Endothelial cell of umbilical vein (primary cell): ENCODE measurements around the gene GREB1. TPM values are rescaled to one million over a fixed set of nuclear protein-coding genes. Genes with fewer than 3 reads are reported as not detected.

Experiments used
- BruUV-seq: library from RNA; stranded (reverse); fragments of 400-500 nt; replicated peaks from 2 replicates; lab custom pipeline; 2021; lab: Mats Ljungman, UMichigan
- CTCF ChIA-PET: fragments of 300-600, 350-600 bp; sonication (Branson Sonifier 250); formaldehyde crosslinking; loops from one replicate; lab custom pipeline; 2021; ENCODE audit warnings: antibody characterized with exemption, inconsistent platforms; lab: Charles Lee
- POLR2A ChIA-PET: fragments of 300-600, 350-600 bp; sonication (Branson Sonifier 250); formaldehyde crosslinking; loops from one replicate; lab custom pipeline; 2021; ENCODE audit warnings: antibody characterized with exemption, inconsistent platforms; lab: Charles Lee
- DNase-seq: peaks from one replicate; pipeline ENCODE4 v3.0.0-alpha.2; 2011; ENCODE audit warnings: low read depth, low spot score
- FAIRE-seq: peaks from 2 replicates; lab custom pipeline; 2011; peaks lifted over from hg19 to GRCh38; lab: Jason Lieb, UNC
- H2AFZ ChIP-seq: 2 replicates; pipeline ENCODE4 v1.6.0; 2012; ENCODE audit warnings: low read depth, low read length, control low read depth, inconsistent platforms
- H3K27ac ChIP-seq: 2 replicates; pipeline ENCODE4 v1.5.1; 2011; ENCODE audit warnings: low read depth, mild to moderate bottlenecking, control low read depth, low read length, moderate library complexity; ENCODE audit not compliant: insufficient read depth
- H3K27me3 ChIP-seq, 2 experiments: 2 replicates each; pipeline versions ENCODE4 v1.6.0 to v1.6.1; 2011; ENCODE audit warnings: low read length in 2 of 2, mixed read lengths in 1 of 2; ENCODE audit not compliant: control insufficient read depth in 2 of 2, insufficient read depth in 2 of 2
- H3K36me3 ChIP-seq, 2 experiments: 2 replicates in 1 of 2; 3 replicates in 1 of 2; pipeline ENCODE4 v1.5.1; 2011; ENCODE audit warnings: low read length in 2 of 2, mild to moderate bottlenecking in 1 of 2, moderate library complexity in 1 of 2; ENCODE audit not compliant: control insufficient read depth in 2 of 2, insufficient read depth in 2 of 2; ENCODE audit errors: extremely low read depth in 1 of 2
- H3K4me1 ChIP-seq: 3 replicates; pipeline ENCODE4 v1.5.1; 2011; ENCODE audit warnings: mild to moderate bottlenecking, low read length; ENCODE audit not compliant: control insufficient read depth, insufficient read depth; ENCODE audit errors: extremely low read depth
- H3K4me2 ChIP-seq: 2 replicates; pipeline ENCODE4 v1.6.1; 2011; ENCODE audit warnings: low read length, control low read depth, mixed read lengths; ENCODE audit not compliant: insufficient read depth
- H3K4me3 ChIP-seq, 3 experiments: fragments of 200-600 bp in 1 of 3; sonication (generic), shearing (Covaris generic) in 1 of 3; replicated peaks in 1 of 3; 2 replicates each; pipeline ENCODE4 v1.5.1; 2011 to 2016; ENCODE audit warnings: control low read depth in 3 of 3, low read length in 3 of 3, mild to moderate bottlenecking in 2 of 3, inconsistent platforms in 1 of 3, low read depth in 1 of 3, moderate library complexity in 1 of 3; ENCODE audit not compliant: insufficient read depth in 1 of 3
- H3K79me2 ChIP-seq: 2 replicates; pipeline ENCODE4 v1.6.0; 2012; ENCODE audit warnings: low read length, inconsistent platforms; ENCODE audit not compliant: control insufficient read depth, insufficient read depth
- H3K9ac ChIP-seq: replicated peaks from 2 replicates; pipeline ENCODE3; 2011; ENCODE audit warnings: low read length, control low read depth; ENCODE audit not compliant: insufficient read depth; ENCODE audit errors: extremely low read depth
- H3K9me1 ChIP-seq: replicated peaks from 3 replicates; pipeline ENCODE4 v1.6.0; 2011; ENCODE audit warnings: mild to moderate bottlenecking, low read length; ENCODE audit not compliant: control insufficient read depth, insufficient read depth; ENCODE audit errors: extremely low read depth
- H3K9me3 ChIP-seq: replicated peaks from 2 replicates; pipeline ENCODE4 v1.5.1; 2012; ENCODE audit warnings: low read length, inconsistent platforms; ENCODE audit not compliant: control insufficient read depth, insufficient read depth
- H4K20me1 ChIP-seq: replicated peaks from 2 replicates; pipeline ENCODE3; 2011; ENCODE audit warnings: mild to moderate bottlenecking, low read length; ENCODE audit not compliant: control insufficient read depth, insufficient read depth; ENCODE audit errors: extremely low read depth
- EZH2 ChIP-seq: IDR thresholded peaks from 2 replicates; pipeline ENCODE4 v1.6.1; 2012; ENCODE audit warnings: borderline replicate concordance, low read depth, mild to moderate bottlenecking, moderate library complexity, low read length, inconsistent platforms; ENCODE audit not compliant: severe bottlenecking
- FOS ChIP-seq: IDR thresholded peaks from 2 replicates; pipeline ENCODE4 v1.6.1; 2011; ENCODE audit warnings: mild to moderate bottlenecking, low read length, moderate library complexity, borderline replicate concordance; ENCODE audit not compliant: insufficient read depth
- GATA2 ChIP-seq: IDR thresholded peaks from 2 replicates; pipeline ENCODE4 v1.7.0; 2011; ENCODE audit warnings: low read depth, mild to moderate bottlenecking, moderate library complexity, mixed read lengths, low read length; ENCODE audit not compliant: insufficient read length, insufficient read depth
- JUN ChIP-seq: IDR thresholded peaks from 2 replicates; pipeline ENCODE4 v1.6.1; 2011; ENCODE audit warnings: borderline replicate concordance, low read depth; ENCODE audit not compliant: insufficient read length, insufficient read depth
- MYC ChIP-seq: IDR thresholded peaks from one replicate; pipeline ENCODE4 v1.6.1; 2011; ENCODE audit warnings: mild to moderate bottlenecking, low read depth, low read length
- POLR2A ChIP-seq: IDR thresholded peaks from 2 replicates; pipeline ENCODE4 v1.6.1; 2012; ENCODE audit warnings: low read depth, mild to moderate bottlenecking, control low read depth, low read length
- POLR2AphosphoS5 ChIP-seq: IDR thresholded peaks from 2 replicates; pipeline ENCODE4 v1.6.1; 2012; ENCODE audit warnings: low read depth, mild to moderate bottlenecking, control low read depth, low read length, moderate library complexity; ENCODE audit not compliant: insufficient read depth
- dilution Hi-C: fragments of 300-500 bp; cut with MboI; formaldehyde crosslinking; loops from one replicate; pipeline ENCODE4 v1.15.0; 2019; ENCODE audit warnings: low sequenced_read_pairs; ENCODE audit not compliant: extremely low pct_ligation_motif_present
- intact Hi-C: fragments of 100-400 bp; cut with micrococcal nuclease; formaldehyde crosslinking; loops from one replicate; pipeline ENCODE4 v1.10.0; 2022
- polyA plus RNA-seq, 4 experiments: library from polyadenylated mRNA; depleted of rRNA in 3 of 4; stranded (reverse) in 3 of 4; unstranded in 1 of 4; fragments of >200 nt; gene quantifications; 2 replicates each; pipeline versions ENCODE4 v1.2.1 to v1.2.3, GENCODE V29; 2011 to 2012; ENCODE audit warnings: missing spikeins in 1 of 4
- total RNA-seq: library from RNA; stranded (reverse); gene quantifications from 2 replicates; pipeline ENCODE4 v1.2.3, GENCODE V29; 2021
- TF ChIP-seq, protein P1 (sequence below), 2 donors: IDR thresholded peaks; 1 replicate in 1 of 2; 2 replicates in 1 of 2; pipeline ENCODE4 v1.5.1; 2011; ENCODE audit warnings: low read length in 2 of 2, mild to moderate bottlenecking in 2 of 2, moderate library complexity in 2 of 2, control low read depth in 1 of 2, inconsistent platforms in 1 of 2, low read depth in 1 of 2; ENCODE audit not compliant: insufficient read depth in 1 of 2; ENCODE audit errors: extremely low read depth in 1 of 2
- TF ChIP-seq, protein P2 (sequence below): IDR thresholded peaks from 2 replicates; pipeline ENCODE4 v1.6.1; 2011; ENCODE audit not compliant: insufficient read depth, insufficient read length

Gene GREB1
- total and polyA plus RNA-seq, 2 donors (not counting 3 experiments of a cell fraction or from before 2014, with no cell fraction given) = 0.17 to 0.58 TPM

DNA sequence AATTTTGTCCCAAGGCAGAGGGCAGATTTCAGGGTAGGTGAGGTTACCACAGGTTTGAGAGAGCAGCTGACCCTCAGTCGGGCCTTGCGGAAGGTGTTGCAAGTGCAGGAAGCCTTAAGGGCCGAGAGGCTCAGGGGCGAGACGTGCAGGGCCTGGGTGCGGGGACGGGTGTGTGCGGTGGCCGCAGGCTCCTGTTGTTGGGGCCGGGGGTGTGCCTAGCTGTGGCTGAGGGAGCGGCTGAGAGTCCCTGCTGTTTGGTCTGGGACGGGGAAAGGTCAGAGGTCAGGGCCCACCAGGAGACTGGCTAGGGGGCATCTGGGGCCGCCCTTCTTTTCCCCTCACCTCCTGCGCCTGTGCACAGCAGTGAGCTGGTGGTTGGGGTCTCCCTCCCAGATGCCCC is 83.7 kb downstream of the GREB1 start:
- Histone ChIP-seq H3K4me3 (no peak overlapping the region), H3K4me2 (no peak overlapping the region), H3K9me1 (no peaks in the 10 kb centered on the region), H3K9me3 (no peaks in the 10 kb centered on the region), H3K27me3 (no peaks in the 10 kb centered on the region), H3K36me3 (no peaks in the 10 kb centered on the region), H4K20me1 (no peaks in the 10 kb centered on the region), H3K4me1 (no peaks in the 10 kb centered on the region), H3K79me2 (no peaks in the 10 kb centered on the region), H3K9ac (no peak overlapping the region), H3K27ac (no peak overlapping the region), H2AFZ (no peak overlapping the region)
- DNase-seq (no peak), FAIRE-seq (no peak)
- intact Hi-C loops = no loop called here
- TF ChIP-seq MYC (no peak), POLR2AphosphoS5 (no peak), FOS (no peak), GATA2 (no peak), EZH2 (no peak), POLR2A (no peak), JUN (no peak)
- TF ChIP-seq, protein P1, sequence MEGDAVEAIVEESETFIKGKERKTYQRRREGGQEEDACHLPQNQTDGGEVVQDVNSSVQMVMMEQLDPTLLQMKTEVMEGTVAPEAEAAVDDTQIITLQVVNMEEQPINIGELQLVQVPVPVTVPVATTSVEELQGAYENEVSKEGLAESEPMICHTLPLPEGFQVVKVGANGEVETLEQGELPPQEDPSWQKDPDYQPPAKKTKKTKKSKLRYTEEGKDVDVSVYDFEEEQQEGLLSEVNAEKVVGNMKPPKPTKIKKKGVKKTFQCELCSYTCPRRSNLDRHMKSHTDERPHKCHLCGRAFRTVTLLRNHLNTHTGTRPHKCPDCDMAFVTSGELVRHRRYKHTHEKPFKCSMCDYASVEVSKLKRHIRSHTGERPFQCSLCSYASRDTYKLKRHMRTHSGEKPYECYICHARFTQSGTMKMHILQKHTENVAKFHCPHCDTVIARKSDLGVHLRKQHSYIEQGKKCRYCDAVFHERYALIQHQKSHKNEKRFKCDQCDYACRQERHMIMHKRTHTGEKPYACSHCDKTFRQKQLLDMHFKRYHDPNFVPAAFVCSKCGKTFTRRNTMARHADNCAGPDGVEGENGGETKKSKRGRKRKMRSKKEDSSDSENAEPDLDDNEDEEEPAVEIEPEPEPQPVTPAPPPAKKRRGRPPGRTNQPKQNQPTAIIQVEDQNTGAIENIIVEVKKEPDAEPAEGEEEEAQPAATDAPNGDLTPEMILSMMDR (IDR thresholded peaks at IDR 0.05; ENCODE audit: extremely low read depth in 1 of 2, insufficient read depth in 1 of 2, low read depth in 1 of 2, low read length in 2 of 2) = no peak
- TF ChIP-seq, protein P2, sequence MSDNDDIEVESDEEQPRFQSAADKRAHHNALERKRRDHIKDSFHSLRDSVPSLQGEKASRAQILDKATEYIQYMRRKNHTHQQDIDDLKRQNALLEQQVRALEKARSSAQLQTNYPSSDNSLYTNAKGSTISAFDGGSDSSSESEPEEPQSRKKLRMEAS = no peak
- dilution Hi-C loops = no loop called here
- BruUV-seq = no TSS peak
- ChIA-PET CTCF (no interaction called here), POLR2A (no interaction called here)
